Stimulated activated naive CD4-positive, alpha-beta T cell (primary cell): Measurements from ENCODE around the gene CYP26B1.
"Not testable (repeated sequence)": the region's sequence is repeated elsewhere in the genome, so short reads cannot be mapped to it uniquely, and the experiment has no call there.

ENCODE experiments used
- DNase-seq, 6 experiments: peaks; one replicate each; lab custom pipeline; 2025; lab: John Stamatoyannopoulos, UW

Gene CYP26B1

GRCh38 chr2:72109291-72109690 lies 38.4 kb downstream of the CYP26B1 start:
- no peak for DNase-seq

DNA sequence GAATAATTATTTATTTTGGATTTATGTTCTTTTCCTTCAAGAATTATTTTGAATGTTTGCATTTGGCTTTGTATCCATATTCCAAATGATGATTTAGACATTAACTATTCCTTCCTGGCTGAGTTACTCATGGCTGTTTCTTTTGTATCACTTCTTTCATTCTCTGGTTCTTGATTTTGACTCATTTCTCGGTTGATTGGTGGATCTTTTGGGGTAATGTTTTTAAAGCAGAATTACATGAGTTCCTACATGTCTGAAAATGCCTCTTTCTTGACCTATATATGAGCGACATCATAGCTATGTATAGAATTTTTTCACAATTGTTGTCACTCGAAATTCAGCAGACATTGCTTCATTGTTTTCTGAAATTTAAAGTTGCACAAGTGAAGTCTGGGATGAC lies 39.5 kb downstream of the CYP26B1 start:
- no peak for DNase-seq

DNA sequence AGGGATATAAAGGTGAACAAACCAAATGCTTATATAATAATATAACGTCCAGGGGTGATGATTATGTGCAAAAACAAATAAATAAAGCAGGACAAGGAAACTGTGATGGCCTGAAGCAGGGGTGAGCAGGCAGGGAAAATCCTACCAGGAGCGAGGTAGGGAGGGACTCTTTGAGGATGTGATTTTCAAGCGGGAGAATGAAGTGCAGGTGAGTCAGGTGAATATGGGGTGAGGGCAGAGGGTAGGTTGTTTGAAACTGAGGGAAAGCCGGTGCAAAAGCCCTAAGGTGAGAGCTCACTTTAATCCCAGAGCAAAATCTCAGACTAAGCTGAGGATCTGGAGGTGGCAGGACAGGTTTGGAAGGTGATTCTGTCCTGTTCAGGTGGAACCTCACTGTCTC lies 40.7 kb downstream of the CYP26B1 start:
- no peak for DNase-seq

GRCh38 chr2:72104821-72105588 lies 42.7 kb downstream of the CYP26B1 start:
- DNase-seq: no peak

- DNase-seq: no peak
These were observed 44.0 kb downstream of the CYP26B1 start for GRCh38 chr2:72103690-72104089.

- DNase-seq: no peak
These were observed 44.5 kb downstream of the CYP26B1 start for GRCh38 chr2:72103161-72103560.

GRCh38 chr2:72098935-72099334 lies 48.7 kb downstream of the CYP26B1 start:
- no peak for DNase-seq

GRCh38 chr2:72097276-72097675 lies 50.4 kb downstream of the CYP26B1 start:
- no peak for DNase-seq

- DNase-seq: no peak
These were observed 51.5 kb downstream of the CYP26B1 start for GRCh38 chr2:72096181-72096580.

GRCh38 chr2:72095364-72095763 lies 52.3 kb downstream of the CYP26B1 start:
- DNase-seq: no peak

- DNase-seq: no peak
These were observed 53.0 kb downstream of the CYP26B1 start for GRCh38 chr2:72094701-72095100.

GRCh38 chr2:72092111-72092510 lies 55.6 kb downstream of the CYP26B1 start:
- DNase-seq: no peak

DNA sequence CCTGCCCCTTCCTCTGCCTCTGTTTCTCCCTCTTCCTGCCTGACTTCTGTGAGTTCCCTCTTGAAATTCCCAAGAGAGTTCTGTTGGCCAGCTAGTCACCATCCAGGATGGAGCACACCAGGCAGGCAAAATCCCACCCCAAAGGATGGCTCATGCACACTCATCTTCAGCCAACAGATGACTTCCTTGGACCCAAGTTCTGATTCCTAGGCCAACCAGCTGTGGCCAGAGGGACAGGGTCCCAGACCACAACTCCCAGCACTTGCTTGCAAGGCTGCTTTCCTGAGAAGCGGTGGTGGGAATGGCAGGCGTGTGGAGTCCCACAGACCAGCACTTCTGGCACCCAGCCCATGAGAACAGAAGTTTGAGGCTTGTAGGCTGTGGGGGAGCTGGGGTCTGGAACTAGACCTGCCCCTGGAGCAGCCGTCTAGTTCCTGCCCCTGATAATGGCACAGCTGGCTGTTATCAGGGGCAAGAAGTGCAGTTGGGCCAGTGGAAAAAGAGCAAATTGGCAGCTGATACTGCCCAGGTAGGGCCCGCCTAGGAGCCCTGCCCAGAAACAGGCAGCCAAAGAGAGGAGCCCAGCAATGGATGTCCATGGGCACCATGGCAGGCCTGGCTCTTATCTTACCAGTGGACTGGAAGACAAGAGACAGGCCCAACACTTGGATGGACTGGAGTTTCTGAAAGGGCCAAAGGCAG lies 56.7 kb downstream of the CYP26B1 start:
- no peak for DNase-seq

DNA sequence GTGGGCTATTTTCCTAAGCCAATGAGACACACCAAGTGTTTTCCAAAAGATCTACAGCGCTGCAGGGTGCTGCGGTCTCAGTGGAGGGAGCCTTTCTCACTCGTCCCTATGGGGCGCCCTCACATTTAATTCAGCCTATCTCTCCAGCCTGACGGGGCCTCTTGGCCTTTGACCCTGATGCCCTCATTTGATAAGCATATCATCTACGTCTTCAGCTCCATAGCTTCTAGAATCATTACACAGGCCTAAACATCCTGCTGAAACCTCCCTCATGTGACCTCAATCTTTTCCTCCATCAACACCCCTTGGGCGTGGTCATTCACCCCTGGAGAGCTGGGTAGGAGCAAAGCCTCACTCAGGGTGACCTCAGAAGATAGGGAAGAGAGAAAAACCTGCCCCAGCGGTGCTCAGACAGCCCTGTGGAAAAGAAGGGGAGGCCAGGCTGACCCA lies 57.4 kb downstream of the CYP26B1 start:
- no peak for DNase-seq

GRCh38 chr2:72089537-72089936 lies 58.1 kb downstream of the CYP26B1 start:
- DNase-seq: no peak

GRCh38 chr2:72089028-72089427 lies 58.6 kb downstream of the CYP26B1 start:
- DNase-seq: no peak

DNA sequence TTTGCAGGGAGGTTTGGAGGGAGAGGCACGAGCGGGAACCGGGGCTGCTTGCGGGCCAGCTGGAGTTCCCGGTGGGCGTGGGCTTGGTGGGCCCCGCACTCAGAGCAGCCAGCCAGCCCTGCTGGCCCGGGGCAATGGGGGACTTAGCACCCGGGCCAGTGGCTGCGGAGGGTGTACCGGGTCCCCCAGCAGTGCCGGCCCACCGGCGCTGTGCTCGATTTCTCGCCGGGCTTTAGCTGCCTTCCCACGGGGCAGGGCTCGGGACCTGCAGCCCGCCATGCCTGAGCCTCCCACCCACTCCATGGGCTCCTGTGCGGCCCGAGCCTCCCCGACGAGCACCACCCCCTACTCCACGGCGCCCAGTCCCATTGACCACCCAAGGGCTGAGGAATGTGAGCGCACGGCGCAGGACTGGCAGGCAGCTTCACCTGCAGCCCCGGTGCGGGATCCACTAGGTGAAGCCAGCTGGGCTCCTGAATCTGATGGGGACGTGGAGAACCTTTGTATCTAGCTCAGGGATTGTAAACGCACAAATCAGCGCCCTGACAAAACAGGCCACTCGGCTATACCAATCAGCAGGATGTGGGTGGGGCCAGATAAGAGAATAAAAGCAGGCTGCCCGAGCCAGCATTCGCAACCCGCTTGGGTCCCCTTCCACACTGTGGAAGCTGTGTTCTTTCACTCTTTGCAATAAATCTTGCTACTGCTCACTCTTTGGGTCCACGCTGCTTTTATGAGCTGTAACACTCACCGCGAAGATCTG lies 60.6 kb downstream of the CYP26B1 start:
- DNase-seq: not testable (repeated sequence)

DNA sequence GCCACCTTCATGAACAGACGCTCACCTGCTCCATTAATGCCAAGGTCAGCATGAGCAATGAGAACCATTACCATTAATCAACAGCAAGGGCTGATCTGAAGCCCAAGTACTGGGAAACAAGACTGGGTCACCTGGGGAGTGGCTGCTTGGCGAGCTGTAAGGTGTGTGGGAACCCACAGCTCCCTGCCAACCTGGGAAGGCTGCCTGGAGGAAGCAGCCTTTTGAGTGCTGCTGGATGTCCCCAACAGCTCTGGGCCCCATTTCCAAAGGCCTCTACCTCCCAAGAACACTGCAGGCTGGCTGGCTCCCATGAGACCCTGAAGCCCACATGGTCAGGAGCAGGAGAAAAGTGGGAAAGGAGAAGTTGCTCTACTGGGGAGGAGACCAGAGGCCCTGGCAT lies 62.1 kb downstream of the CYP26B1 start:
- DNase-seq: no peak

- DNase-seq: no peak
These were observed 62.6 kb downstream of the CYP26B1 start for GRCh38 chr2:72085036-72085435.

DNA sequence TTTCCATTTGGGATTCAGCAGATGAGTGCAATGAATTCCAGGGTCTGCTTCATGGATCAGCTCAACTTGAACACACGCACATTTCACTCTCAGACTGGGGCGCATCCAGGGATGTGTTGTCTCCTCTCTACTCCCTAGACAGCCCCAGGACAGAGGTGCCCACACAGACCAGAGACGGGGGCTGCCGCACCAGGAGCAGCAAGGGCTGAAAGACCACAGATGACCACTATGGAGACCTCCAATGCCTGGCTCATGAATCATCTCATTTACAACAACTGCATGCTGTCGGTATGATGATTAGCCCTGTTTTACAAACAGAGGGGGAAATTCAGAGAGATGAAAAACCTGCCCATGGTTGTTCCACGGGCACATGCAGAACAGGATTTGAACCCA lies 63.1 kb downstream of the CYP26B1 start:
- DNase-seq: no peak

DNA sequence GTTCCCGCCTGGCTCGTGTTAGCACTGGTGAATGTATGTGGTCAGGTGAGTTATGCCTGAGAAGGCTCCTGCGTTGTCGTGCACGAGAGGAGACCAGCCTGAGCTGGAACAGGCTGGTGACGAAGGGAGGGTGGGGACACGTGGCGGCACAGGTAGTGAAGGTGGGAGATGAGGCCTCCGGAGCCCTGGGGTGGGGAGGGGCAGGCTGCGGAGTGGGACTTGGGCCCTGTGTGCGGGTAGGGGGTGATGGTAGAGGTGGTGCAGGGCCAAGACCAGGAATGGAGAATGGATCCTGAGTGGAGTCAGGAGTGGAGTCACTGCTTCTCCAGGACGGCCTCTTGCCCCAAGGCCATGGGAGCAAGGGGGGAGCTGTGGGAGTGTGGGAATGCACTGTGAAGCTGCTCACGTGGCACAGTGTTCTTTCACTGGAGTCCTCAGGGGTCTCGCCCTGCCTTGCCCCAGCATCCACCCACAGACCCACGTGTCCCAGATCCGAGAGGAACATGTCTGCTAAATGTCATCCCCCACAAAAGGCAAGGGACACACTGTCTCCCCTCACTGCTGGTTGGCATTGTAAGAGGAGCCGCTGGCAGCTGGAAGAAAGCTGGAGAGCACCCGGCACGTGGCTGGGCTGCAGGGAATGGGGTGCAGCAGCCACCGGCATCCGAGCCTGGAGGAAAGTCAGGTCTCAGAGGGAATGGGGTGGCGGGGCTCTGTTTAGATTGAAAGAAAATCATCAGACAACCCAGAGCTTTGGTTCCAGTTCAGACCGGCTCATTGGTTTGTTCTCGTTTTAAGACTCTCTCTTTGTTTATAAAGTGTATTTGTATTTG lies 63.7 kb downstream of the CYP26B1 start:
- DNase-seq: no peak

GRCh38 chr2:72082887-72083286 lies 64.8 kb downstream of the CYP26B1 start:
- DNase-seq: no peak
